ENCODE results near the gene BLOC1S6. TPM values are rescaled to one million over a fixed set of nuclear protein-coding genes. Genes with fewer than 3 reads are reported as not detected.

Gene BLOC1S6
- total and polyA plus RNA-seq, 9 of the 15 experiments (the other 6 are each of a cell fraction or from before 2014, with no cell fraction given): 18.2 to 72.4 (median 38.4) TPM

GRCh38 chr15:45583731-45584639, 3.2 kb upstream of the BLOC1S6 start (continued):
- TF ChIP-seq ZNF639 (CRISPR knock-in tag; conservative IDR thresholded peaks at IDR 0.05 in 1 of 2, IDR thresholded peaks at IDR 0.05 in 1 of 2) (peak in 1 of 2 experiments; percentile 100; a peak in 2 of 4 replicates), ZNF740 (CRISPR knock-in tag; IDR thresholded peaks at IDR 0.05) (no peak), ZNF740 (tag; IDR thresholded peaks at IDR 0.05) (peak in 1 of 2 experiments; percentile 99; a peak in 2 of 4 replicates), ZNF263 (CRISPR knock-in tag; IDR thresholded peaks at IDR 0.05; ENCODE audit: borderline replicate concordance) (no peak), ZNF445 (CRISPR knock-in tag; IDR thresholded peaks at IDR 0.05; ENCODE audit: low read depth) (peak; percentile 95), LEF1 (IDR thresholded peaks at IDR 0.05) (no peak), NR2C2 (CRISPR knock-in tag; IDR thresholded peaks at IDR 0.05) (no peak), NR2C2 (tag; IDR thresholded peaks at IDR 0.05) (peak; percentile 89), GATA2 (CRISPR knock-in tag; IDR thresholded peaks at IDR 0.05) (no peak), RBM14 (IDR thresholded peaks at IDR 0.05; ENCODE audit: borderline replicate concordance, insufficient read depth, low read depth, low read length) (no peak), FOXP4 (CRISPR knock-in tag; IDR thresholded peaks at IDR 0.05; ENCODE audit: borderline replicate concordance) (no peak), GTF2A2 (tag; IDR thresholded peaks at IDR 0.05) (peak; percentile 96), ZNF512 (tag; IDR thresholded peaks at IDR 0.05) (no peak), EZH2 (IDR thresholded peaks at IDR 0.05; ENCODE audit: borderline replicate concordance, low read depth, low read length) (no peak), CREBBP (IDR thresholded peaks at IDR 0.05; ENCODE audit: low read depth, low read length) (no peak), GTF3C2 (IDR thresholded peaks at IDR 0.05; ENCODE audit: borderline replicate concordance, extremely low read depth, insufficient read length) (no peak)

Data from K562 (cell line).